ENCODE results near the gene KRTAP21-2. TPM values are rescaled to one million over a fixed set of nuclear protein-coding genes. Genes with fewer than 3 reads are reported as not detected.
"Not testable (repeated sequence)": the region's sequence is repeated elsewhere in the genome, so short reads cannot be mapped to it uniquely, and the experiment has no call there.

The KRTAP21-2 gene
- total and polyA plus RNA-seq, 2 experiments from 2014 or later, result not detected

GRCh38 chr21:30758306-30758705 lies 11.2 kb upstream of the KRTAP21-2 start:
- Mint-ChIP-seq H3K4me3 (no peak overlapping the region), H3K36me3 (ENCODE audit: low read depth) (no peaks in the 10 kb centered on the region), H3K9me3 (no peaks in the 10 kb centered on the region), H3K27me3 (ENCODE audit: insufficient read depth, low read depth, poor library complexity) (peaks cover 1% of the 10 kb centered on the region), H3K4me1 (no peaks in the 10 kb centered on the region), H3K27ac (no peak overlapping the region)
- Histone ChIP-seq H3K4me3 (no peak overlapping the region), H3K4me2 (no peak overlapping the region), H3K27ac (ENCODE audit: low read depth) (no peak overlapping the region), H3K27me3 (ENCODE audit: insufficient read depth) (no peaks in the 10 kb centered on the region), H3K36me3 (ENCODE audit: insufficient read depth) (no peaks in the 10 kb centered on the region), H4K20me1 (replicated peaks; ENCODE audit: insufficient read depth) (no peaks in the 10 kb centered on the region), H3F3A (replicated peaks; ENCODE audit: low read depth) (no peaks in the 10 kb centered on the region), H2AFZ (no peak overlapping the region), H3K9me2 (ENCODE audit: insufficient read depth) (no peaks in the 10 kb centered on the region; the same call in 1 of the 2 replicates), H3K79me2 (replicated peaks; ENCODE audit: insufficient read depth) (no peaks in the 10 kb centered on the region), H3K4me1 (ENCODE audit: insufficient read depth) (no peaks in the 10 kb centered on the region)
- TF ChIP-seq ZNF331 (CRISPR knock-in tag; IDR thresholded peaks at IDR 0.05; ENCODE audit: low read depth), result no peak
- no peak for TF ChIP-seq REST (IDR thresholded peaks at IDR 0.05; ENCODE audit: unreplicated experiment)
- TF ChIP-seq, protein P1, sequence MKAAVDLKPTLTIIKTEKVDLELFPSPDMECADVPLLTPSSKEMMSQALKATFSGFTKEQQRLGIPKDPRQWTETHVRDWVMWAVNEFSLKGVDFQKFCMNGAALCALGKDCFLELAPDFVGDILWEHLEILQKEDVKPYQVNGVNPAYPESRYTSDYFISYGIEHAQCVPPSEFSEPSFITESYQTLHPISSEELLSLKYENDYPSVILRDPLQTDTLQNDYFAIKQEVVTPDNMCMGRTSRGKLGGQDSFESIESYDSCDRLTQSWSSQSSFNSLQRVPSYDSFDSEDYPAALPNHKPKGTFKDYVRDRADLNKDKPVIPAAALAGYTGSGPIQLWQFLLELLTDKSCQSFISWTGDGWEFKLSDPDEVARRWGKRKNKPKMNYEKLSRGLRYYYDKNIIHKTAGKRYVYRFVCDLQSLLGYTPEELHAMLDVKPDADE (IDR thresholded peaks at IDR 0.05), result no peak
- TF ChIP-seq, protein P2, sequence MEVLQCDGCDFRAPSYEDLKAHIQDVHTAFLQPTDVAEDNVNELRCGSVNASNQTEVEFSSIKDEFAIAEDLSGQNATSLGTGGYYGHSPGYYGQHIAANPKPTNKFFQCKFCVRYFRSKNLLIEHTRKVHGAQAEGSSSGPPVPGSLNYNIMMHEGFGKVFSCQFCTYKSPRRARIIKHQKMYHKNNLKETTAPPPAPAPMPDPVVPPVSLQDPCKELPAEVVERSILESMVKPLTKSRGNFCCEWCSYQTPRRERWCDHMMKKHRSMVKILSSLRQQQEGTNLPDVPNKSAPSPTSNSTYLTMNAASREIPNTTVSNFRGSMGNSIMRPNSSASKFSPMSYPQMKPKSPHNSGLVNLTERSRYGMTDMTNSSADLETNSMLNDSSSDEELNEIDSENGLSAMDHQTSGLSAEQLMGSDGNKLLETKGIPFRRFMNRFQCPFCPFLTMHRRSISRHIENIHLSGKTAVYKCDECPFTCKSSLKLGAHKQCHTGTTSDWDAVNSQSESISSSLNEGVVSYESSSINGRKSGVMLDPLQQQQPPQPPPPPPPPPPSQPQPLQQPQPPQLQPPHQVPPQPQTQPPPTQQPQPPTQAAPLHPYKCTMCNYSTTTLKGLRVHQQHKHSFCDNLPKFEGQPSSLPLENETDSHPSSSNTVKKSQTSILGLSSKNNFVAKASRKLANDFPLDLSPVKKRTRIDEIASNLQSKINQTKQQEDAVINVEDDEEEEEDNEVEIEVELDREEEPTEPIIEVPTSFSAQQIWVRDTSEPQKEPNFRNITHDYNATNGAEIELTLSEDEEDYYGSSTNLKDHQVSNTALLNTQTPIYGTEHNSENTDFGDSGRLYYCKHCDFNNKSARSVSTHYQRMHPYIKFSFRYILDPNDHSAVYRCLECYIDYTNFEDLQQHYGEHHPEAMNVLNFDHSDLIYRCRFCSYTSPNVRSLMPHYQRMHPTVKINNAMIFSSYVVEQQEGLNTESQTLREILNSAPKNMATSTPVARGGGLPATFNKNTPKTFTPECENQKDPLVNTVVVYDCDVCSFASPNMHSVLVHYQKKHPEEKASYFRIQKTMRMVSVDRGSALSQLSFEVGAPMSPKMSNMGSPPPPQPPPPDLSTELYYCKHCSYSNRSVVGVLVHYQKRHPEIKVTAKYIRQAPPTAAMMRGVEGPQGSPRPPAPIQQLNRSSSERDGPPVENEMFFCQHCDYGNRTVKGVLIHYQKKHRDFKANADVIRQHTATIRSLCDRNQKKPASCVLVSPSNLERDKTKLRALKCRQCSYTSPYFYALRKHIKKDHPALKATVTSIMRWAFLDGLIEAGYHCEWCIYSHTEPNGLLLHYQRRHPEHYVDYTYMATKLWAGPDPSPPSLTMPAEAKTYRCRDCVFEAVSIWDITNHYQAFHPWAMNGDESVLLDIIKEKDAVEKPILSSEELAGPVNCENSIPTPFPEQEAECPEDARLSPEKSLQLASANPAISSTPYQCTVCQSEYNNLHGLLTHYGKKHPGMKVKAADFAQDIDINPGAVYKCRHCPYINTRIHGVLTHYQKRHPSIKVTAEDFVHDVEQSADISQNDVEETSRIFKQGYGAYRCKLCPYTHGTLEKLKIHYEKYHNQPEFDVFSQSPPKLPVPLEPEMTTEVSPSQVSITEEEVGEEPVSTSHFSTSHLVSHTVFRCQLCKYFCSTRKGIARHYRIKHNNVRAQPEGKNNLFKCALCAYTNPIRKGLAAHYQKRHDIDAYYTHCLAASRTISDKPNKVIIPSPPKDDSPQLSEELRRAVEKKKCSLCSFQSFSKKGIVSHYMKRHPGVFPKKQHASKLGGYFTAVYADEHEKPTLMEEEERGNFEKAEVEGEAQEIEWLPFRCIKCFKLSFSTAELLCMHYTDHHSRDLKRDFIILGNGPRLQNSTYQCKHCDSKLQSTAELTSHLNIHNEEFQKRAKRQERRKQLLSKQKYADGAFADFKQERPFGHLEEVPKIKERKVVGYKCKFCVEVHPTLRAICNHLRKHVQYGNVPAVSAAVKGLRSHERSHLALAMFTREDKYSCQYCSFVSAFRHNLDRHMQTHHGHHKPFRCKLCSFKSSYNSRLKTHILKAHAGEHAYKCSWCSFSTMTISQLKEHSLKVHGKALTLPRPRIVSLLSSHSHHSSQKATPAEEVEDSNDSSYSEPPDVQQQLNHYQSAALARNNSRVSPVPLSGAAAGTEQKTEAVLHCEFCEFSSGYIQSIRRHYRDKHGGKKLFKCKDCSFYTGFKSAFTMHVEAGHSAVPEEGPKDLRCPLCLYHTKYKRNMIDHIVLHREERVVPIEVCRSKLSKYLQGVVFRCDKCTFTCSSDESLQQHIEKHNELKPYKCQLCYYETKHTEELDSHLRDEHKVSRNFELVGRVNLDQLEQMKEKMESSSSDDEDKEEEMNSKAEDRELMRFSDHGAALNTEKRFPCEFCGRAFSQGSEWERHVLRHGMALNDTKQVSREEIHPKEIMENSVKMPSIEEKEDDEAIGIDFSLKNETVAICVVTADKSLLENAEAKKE (CRISPR knock-in tag; IDR thresholded peaks at IDR 0.05), result no peak
- no peak for TF ChIP-seq ZNF114 (CRISPR knock-in tag; IDR thresholded peaks at IDR 0.05)
- TF ChIP-seq JUNB (IDR thresholded peaks at IDR 0.05; ENCODE audit: unreplicated experiment), result no peak
- TF ChIP-seq EZH2phosphoT487 (IDR thresholded peaks at IDR 0.05; ENCODE audit: unreplicated experiment), result no peak
- ATAC-seq, result no peak
- no peak for DNase-seq (ENCODE audit: low spot score)

DNA sequence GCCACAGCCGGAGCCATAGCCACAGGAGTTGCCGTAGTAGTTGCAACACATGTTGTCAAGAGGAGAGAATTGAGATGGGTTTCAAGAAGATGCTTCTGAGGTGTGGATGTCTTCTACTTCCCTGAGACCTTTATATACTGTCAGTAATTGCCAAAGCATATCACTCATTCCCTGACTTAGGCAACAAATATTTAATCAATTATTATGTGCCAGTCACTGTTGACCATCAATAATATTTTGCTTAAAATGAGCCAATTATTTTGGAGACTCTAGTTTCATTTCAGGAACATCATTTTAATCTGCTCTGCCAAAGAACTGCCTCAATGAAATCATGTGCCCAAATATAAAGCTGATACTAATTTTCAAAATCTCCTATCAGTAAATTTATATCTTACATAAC lies 8.3 kb upstream of the KRTAP21-2 start, which contains the start of gene KRTAP21-1:
TSS of gene KRTAP21-1 (minus strand) at position 101 of the 400 bp plus-strand sequence. CDS start at position 51, 50 bp downstream.
- not testable (repeated sequence) for H3K4me2 ChIP-seq; H3K79me2 ChIP-seq (replicated peaks; ENCODE audit: insufficient read depth); H3K27me3 Mint-ChIP-seq (ENCODE audit: insufficient read depth, low read depth, poor library complexity); H3K27ac ChIP-seq (ENCODE audit: low read depth); H3K4me3 ChIP-seq; H3K4me1 Mint-ChIP-seq; H3K9me3 Mint-ChIP-seq; ATAC-seq; H2AFZ ChIP-seq; H3K4me3 Mint-ChIP-seq; H3K9me2 ChIP-seq (ENCODE audit: insufficient read depth); H3F3A ChIP-seq (replicated peaks; ENCODE audit: low read depth); H4K20me1 ChIP-seq (replicated peaks; ENCODE audit: insufficient read depth); H3K27ac Mint-ChIP-seq; H3K4me1 ChIP-seq (ENCODE audit: insufficient read depth); H3K36me3 Mint-ChIP-seq (ENCODE audit: low read depth); DNase-seq (ENCODE audit: low spot score); H3K36me3 ChIP-seq (ENCODE audit: insufficient read depth); H3K27me3 ChIP-seq (ENCODE audit: insufficient read depth)

Data from GM23338 (cell line).